MM.1S (cell line): ENCODE results near the gene TMEM44.

Source experiments
- DNase-seq: peaks from one replicate; pipeline ENCODE4 v3.0.0-alpha.2; 2015
- H2AFZ ChIP-seq: fragments of 300-600 bp; sonication (generic); 2 replicates; pipeline ENCODE4 v1.6.0; 2016; ENCODE audit warnings: antibody characterized with exemption, low read length
- H3F3A ChIP-seq: fragments of 300-600 bp; sonication (generic); 2 replicates; pipeline ENCODE4 v1.6.1; 2016; ENCODE audit warnings: mild to moderate bottlenecking, antibody characterized with exemption, low read length, moderate library complexity, mixed read lengths; ENCODE audit not compliant: insufficient read depth
- H3K27ac ChIP-seq: fragments of 300-600 bp; sonication (generic); 2 replicates; pipeline ENCODE4 v1.5.1; 2016; ENCODE audit warnings: mild to moderate bottlenecking, low read length
- H3K27me3 ChIP-seq: fragments of 300-600 bp; sonication (generic); replicated peaks from 2 replicates; pipeline ENCODE4 v1.6.0; 2016; ENCODE audit warnings: low read length; ENCODE audit not compliant: insufficient read depth
- H3K36me3 ChIP-seq: fragments of 300-600 bp; sonication (generic); replicated peaks from 2 replicates; pipeline ENCODE4 v1.6.1; 2016; ENCODE audit warnings: mild to moderate bottlenecking, low read length, mixed read lengths; ENCODE audit not compliant: insufficient read depth
- H3K4me1 ChIP-seq: fragments of 300-600 bp; sonication (generic); 2 replicates; pipeline ENCODE4 v1.6.1; 2016; ENCODE audit warnings: low read length, mixed read lengths
- H3K4me2 ChIP-seq: fragments of 300-600 bp; sonication (generic); 2 replicates; pipeline ENCODE4 v1.6.0; 2016; ENCODE audit warnings: low read depth, low read length
- H3K4me3 ChIP-seq: fragments of 300-600 bp; sonication (generic); 2 replicates; pipeline ENCODE4 v1.5.1; 2016; ENCODE audit warnings: low read length, mixed read lengths
- H3K79me2 ChIP-seq: fragments of 300-600 bp; sonication (generic); 2 replicates; pipeline ENCODE4 v1.6.1; 2016; ENCODE audit warnings: mixed run types, low read length, mixed read lengths
- H3K9ac ChIP-seq: fragments of 300-600 bp; sonication (generic); 2 replicates; pipeline ENCODE4 v1.6.1; 2016; ENCODE audit warnings: low read length, mixed read lengths
- H3K9me2 ChIP-seq: fragments of 300-600 bp; sonication (generic); replicated peaks from 2 replicates; pipeline ENCODE4 v1.6.1; 2016; ENCODE audit warnings: mild to moderate bottlenecking, low read length, mixed read lengths; ENCODE audit not compliant: insufficient read depth
- H3K9me3 ChIP-seq: fragments of 300-600 bp; sonication (generic); replicated peaks from 2 replicates; pipeline ENCODE4 v1.6.1; 2016; ENCODE audit warnings: mild to moderate bottlenecking, low read length, mixed read lengths; ENCODE audit not compliant: insufficient read depth
- H4K20me1 ChIP-seq: fragments of 300-600 bp; sonication (generic); 2 replicates; pipeline ENCODE4 v1.6.1; 2016; ENCODE audit warnings: mild to moderate bottlenecking, low read length, moderate library complexity, mixed read lengths; ENCODE audit not compliant: insufficient read depth
- CTCF ChIP-seq: fragments of 300-600 bp; sonication (generic); IDR thresholded peaks from 2 replicates; pipeline ENCODE4 v1.5.1; 2016; ENCODE audit warnings: antibody characterized with exemption, low read length, mixed read lengths
- EZH2 ChIP-seq: fragments of 300-600 bp; sonication (generic); optimal IDR thresholded peaks from 2 replicates; pipeline ENCODE3; 2017; ENCODE audit warnings: low read depth, mild to moderate bottlenecking, antibody characterized with exemption, low read length, mixed read lengths
- EZH2phosphoT487 ChIP-seq: fragments of 300-600 bp; sonication (generic); IDR thresholded peaks from 2 replicates; pipeline ENCODE4 v1.6.1; 2018; ENCODE audit warnings: antibody characterized with exemption, low read length

TMEM44 gene

DNA sequence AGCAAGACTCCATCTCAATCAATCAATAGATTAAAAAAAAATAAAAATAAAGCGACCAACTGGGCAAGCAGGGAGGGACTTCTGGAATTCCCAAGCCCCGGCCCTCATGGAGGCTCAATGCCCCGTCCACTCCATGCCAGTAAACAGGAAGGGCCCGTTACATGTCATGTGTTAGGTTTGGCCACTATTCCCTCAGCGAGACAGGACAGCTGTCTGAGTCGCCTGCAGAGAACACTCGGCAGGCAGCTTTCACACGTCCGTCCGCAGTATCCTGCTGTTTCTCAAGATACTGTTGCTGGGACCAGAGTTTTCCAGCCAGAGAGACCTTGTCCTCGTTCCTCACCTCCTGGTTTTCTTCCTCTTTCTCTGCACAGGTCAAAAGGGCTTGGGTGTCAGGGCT is 18.0 kb downstream of the TMEM44 start:
- Histone ChIP-seq H3F3A (no peaks in the 10 kb centered on the region), H3K36me3 (no peaks in the 10 kb centered on the region)

GRCh38 chr3:194612221-194612620 is 21.0 kb downstream of the TMEM44 start:
- TF ChIP-seq EZH2 (no peak), CTCF (no peak), EZH2phosphoT487 (no peak)
- no peaks in the 10 kb centered on the region for H3K27me3 ChIP-seq
- no peaks in the 10 kb centered on the region for H3K9me3 ChIP-seq
- H3K27ac ChIP-seq = no peak overlapping the region
- no peak overlapping the region for H3K4me3 ChIP-seq
- no peaks in the 10 kb centered on the region for H3K36me3 ChIP-seq
- no peak overlapping the region for H3K4me2 ChIP-seq
- H3F3A ChIP-seq = no peaks in the 10 kb centered on the region
- H2AFZ ChIP-seq = no peak overlapping the region
- no peaks in the 10 kb centered on the region for H3K79me2 ChIP-seq
- H3K4me1 ChIP-seq = no peaks in the 10 kb centered on the region
- H4K20me1 ChIP-seq = no peaks in the 10 kb centered on the region
- no peaks in the 10 kb centered on the region for H3K9me2 ChIP-seq
- no peak overlapping the region for H3K9ac ChIP-seq
- no peak for DNase-seq

More for the DNA sequence above, 18.0 kb downstream of the TMEM44 start:
- Histone ChIP-seq H4K20me1 (no peaks in the 10 kb centered on the region), H3K79me2 (no peaks in the 10 kb centered on the region), H3K9me2 (no peaks in the 10 kb centered on the region), H3K27me3 (no peaks in the 10 kb centered on the region), H3K27ac (no peak overlapping the region), H3K4me2 (no peak overlapping the region), H2AFZ (no peak overlapping the region), H3K9ac (no peak overlapping the region), H3K4me1 (no peaks in the 10 kb centered on the region), H3K9me3 (no peaks in the 10 kb centered on the region), H3K4me3 (no peak overlapping the region)
- no peak for DNase-seq
- TF ChIP-seq EZH2phosphoT487 = no peak
- TF ChIP-seq EZH2 = no peak
- no peak for TF ChIP-seq CTCF

- H3K79me2 ChIP-seq = no peaks in the 10 kb centered on the region
- no peak overlapping the region for H3K4me2 ChIP-seq
- no peak overlapping the region for H3K9ac ChIP-seq
- H3K4me3 ChIP-seq = no peak overlapping the region
- no peaks in the 10 kb centered on the region for H3K9me3 ChIP-seq
- no peaks in the 10 kb centered on the region for H3K36me3 ChIP-seq
- no peak overlapping the region for H3K27ac ChIP-seq
- no peak for TF ChIP-seq EZH2phosphoT487
- TF ChIP-seq EZH2 = no peak
- TF ChIP-seq CTCF = no peak
- H2AFZ ChIP-seq = no peak overlapping the region
- no peaks in the 10 kb centered on the region for H3K4me1 ChIP-seq
- no peaks in the 10 kb centered on the region for H3K27me3 ChIP-seq
- no peaks in the 10 kb centered on the region for H4K20me1 ChIP-seq
- DNase-seq = no peak
- H3F3A ChIP-seq = no peaks in the 10 kb centered on the region
- H3K9me2 ChIP-seq = no peaks in the 10 kb centered on the region
These were observed 22.5 kb downstream of the TMEM44 start for GRCh38 chr3:194610689-194611088.
